MV-4-11 (cell line): Measurements from ENCODE around the gene KRT83.
A peak's percentile ranks its signal among the peaks of the same experiment; 100 is the strongest.
"Not testable (repeated sequence)": the region's sequence is repeated elsewhere in the genome, so short reads cannot be mapped to it uniquely, and the experiment has no call there.

Experiments
- DNase-seq: peaks from one replicate; lab custom pipeline; 2025; lab: John Stamatoyannopoulos, UW

KRT83 gene

DNA sequence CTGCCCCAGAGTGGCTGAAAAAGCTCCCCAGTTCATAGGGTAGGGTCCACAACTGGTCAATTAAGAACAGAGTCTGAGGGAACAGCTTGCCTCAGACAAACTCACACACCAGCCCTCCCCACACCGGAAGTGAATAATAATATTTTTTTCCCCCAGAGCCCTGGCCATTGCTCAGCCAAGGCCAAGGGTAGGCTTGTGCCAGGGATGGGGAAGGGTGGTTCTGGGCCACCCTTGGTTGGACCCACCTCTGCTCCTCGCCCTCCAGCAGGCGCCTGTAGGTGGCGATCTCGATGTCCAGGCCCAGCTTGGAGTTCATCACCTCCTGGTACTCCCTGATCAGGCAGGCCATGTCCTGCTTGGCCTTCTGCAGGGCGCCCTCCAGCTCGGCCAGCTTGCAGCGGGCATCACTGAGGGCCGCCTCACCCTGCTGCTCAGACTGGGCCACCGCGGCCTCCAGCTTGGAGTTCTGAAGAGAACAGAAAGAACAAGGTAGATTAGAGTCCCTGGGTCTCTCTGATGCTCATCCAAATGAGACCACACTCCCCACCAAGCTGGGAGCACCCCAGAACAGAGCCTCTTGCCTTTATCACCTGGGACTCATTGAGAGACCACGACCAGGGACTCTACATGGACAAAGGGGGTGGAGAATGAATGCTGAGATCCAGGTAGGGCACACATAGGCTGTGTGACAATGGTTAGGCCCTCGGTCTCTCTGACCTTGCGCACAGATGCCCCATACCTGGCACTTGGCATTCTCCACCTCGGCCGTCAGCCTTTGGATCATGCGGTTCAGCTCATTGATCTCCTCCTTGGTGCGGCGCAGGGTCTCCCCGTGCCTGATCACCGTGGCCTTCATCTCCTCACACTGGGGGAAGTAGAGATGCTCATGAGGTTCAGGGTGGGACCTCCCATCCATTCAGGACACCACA is 34.1 kb downstream of the KRT83 start:
- DNase-seq: not testable (repeated sequence)

DNA sequence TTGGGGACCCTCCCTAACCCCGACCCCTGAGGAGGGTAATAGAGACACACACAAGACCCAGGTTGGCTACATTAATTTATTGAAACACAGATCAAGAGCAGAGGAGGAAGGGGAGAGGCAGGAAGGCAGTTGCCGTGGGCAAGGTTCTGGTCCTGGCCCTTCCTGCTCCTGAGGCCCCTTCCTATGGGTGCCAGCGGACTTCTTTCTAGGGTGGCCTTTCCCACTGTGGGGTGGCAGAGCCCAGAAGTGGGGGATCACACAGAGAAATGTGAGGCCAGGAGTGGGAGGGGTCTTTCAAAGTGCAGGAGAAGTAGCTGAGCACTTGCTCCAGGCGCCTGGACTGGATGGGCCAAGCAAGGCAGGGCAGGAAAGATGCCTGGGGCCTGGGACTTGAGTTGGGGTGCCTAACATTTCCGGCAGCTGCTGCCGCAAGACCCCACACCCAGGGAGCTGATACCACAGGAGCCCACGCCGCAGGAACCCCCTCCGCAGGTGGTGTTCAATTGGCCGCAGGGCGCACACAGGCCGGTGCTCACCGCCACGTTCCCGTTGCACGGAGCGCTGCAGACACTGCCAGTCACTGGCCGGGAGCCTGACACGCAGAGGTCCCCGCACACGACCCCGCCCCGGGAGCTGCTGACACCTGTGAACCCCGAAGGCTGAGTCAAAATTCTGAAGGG is 35.2 kb downstream of the KRT83 start:
- no peak for DNase-seq

DNA sequence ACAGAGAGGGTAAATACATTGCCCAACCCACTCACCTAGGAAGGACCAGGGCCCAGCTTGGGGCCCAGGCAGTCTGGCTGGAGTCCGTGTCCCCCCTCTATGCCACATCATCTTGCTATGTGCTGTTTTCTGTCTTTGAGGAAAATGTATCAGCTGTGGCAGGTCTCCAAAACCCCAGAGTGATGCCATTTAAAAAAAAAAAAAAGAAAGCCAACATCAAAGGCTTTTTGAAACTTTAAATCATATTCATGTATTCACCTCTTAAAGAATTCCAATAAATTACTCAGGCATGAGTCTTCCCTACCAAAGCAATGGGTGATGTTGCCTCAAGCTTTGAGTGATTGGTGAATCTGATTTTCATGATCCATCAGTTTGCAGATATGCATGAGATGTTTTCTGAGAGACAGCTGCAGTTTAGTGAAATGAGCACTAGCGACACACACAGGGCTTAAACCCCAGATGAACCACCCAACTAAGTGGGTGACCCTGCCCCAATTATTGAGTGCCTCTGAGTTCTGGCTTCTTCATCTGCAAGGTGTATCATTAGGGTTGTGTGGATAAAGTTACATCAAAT is 35.9 kb downstream of the KRT83 start:
- DNase-seq: no peak

DNA sequence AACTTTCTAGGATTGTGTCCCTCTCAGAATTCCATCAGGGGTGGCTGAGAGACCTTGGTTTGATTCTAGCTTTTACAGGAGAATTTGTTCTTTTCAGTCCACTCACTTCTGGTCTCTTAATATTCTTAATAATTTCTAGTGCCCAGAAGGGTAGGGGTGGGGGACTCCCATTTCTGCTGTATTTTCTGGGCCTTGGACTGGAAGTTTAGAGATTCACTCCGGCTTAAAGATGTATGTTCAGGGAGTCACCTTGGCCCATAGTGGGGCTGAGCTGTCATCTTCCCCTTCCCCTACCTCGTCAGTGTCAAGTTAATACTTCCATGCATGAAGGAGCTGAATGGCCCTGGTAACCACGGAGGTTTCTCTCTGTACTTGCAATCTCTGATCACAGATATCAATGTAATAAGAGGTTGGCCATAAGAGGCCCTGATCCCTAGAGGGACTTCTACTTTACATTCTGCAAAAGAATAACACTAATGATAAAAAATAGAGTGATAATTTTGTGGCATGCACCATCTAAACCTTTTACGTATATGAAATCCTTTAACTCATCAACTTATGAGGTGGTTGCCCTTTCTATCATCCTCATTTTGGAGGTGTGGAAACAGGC is 36.5 kb downstream of the KRT83 start:
- no peak for DNase-seq

DNA sequence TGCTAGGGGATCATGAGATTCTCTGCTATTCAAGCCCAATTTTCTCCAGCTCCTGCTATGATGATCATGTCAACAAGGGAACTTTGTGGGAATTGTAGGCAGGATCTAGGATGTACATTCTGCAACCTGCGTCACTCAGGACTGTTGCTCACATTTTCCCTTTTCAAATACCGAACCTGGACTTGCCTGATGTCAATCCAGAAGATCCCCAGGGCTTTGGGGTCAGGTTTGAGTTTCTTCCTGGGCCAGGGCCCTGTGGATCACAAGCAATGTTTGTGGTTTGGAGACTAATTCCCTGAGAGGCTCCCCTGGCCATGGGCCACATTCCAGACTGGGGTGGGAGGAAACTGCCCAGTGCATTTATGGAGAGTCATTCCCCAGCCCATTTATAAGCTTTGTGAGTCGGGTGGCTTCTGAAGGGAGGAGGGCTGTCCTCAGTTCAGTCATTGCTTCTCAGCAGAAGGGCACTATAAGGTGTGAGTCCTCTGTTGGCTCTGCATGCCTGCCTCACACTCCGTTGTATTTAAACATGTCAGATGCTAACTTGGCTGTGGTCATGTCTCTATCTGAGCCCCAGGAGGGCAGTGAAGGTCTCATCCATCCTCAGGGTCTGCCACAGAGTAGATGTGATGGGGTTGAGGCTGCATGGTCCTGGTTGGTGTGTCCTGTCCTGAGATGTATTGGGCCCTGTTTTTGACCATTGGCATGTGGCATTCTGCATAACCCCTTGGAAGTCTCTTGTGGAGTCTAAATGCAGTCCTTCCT is 40.2 kb downstream of the KRT83 start:
- no peak for DNase-seq

DNA sequence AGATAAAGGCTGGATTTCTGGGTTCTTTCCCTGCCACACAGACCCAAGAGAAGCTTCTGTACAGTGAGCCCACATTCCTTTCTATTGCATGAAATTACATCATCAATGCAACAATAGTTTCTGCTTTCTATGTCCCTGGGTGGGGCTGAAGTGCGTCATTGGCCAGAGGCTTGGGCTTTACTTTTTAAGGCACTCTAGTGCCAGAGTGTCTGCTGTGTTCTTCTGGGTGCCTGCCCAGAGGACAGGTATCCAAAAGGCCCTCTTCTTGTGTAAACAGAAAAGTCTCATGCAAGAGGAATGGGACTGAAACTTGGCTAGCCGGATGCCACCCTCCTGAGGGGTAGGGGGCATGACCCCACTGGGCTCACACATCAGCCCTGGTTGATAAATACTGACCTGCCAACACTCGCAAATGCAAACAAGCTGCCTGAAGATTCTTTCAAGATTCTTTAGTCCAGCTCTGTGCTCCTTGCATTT is 40.8 kb downstream of the KRT83 start:
- DNase-seq: peak; percentile 69

DNA sequence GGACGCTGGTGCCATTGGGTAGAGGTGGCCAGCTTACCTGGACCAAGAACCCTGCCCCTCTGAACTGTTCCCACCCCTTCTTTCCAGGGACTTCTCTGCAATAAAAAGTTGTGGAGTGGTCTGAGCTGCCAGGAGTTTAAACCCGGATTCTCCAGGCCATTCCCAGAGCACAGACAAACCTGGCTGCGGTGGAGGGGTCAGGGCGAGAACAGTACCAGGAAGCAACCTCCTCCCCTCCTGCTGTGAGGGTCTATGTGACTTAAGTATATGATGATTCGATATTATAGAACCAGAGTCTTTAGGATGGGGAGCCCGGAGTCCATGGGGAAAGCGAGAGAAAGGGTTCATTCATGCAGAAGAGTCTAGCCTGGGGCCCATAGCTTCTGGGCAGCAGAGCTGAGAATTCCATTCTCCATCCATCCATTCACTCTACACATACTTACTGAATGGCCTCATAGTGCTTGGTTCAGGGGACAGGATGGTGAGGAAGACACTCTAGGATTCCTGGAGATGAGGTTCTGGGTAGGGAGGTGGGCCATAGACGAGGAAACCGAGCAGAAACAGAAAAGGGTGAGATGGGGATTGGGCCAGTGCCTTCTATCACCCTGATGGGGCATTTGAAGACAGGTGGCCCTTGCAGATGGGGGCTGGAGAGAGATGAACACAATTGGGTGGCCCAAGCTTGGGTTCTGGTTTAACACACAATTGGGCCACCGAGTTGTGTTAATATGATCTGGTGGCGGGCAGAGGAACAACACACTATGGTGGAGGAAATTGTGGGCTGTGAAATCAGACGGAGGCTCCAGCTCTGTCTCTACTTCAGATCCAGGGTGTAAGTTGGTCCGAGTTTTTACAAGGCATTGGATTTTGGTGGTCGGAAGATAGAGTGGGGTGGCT is 41.5 kb downstream of the KRT83 start:
- DNase-seq: no peak

DNA sequence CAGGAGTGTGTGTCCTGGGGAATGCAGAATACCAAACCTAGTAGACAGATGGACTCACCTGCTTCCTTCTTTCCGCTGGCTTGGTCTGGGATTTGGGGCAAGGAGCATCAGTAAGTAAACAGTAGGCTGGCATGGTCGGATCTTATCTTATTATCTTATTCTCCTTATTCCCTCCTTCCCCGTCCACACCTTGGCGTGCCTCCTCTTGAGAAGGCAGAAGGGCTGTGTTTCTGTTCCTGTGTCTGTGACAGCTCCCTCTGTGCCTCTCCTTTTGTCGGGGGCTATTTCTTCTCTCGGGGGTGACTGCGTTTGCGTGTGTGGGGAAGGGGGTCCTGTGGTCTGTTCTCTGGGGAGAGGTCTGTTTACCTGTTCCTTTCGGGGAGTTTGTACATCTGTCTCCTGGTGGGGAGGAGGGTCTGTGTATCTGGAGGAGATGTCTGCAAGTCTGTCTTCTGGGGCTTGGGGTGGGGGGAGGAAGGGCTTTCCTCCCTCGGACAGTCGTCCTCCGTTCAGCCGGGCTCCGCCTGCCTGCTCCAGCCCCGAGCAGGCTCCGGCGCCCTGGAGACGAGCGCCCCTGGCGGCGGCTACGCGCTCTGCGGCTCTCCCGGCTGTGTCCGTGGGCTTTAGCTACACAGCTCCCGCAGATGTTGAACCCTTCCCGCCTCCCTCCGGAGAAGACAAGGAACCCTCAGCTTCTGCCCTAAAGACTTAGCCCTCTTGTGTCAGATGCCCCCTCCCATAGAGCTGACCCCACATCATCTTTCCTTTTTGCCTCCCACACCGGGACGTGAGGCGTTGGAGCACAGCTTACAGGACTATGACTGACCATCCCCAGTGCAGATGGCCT is 42.4 kb downstream of the KRT83 start:
- DNase-seq: peak; percentile 14

DNA sequence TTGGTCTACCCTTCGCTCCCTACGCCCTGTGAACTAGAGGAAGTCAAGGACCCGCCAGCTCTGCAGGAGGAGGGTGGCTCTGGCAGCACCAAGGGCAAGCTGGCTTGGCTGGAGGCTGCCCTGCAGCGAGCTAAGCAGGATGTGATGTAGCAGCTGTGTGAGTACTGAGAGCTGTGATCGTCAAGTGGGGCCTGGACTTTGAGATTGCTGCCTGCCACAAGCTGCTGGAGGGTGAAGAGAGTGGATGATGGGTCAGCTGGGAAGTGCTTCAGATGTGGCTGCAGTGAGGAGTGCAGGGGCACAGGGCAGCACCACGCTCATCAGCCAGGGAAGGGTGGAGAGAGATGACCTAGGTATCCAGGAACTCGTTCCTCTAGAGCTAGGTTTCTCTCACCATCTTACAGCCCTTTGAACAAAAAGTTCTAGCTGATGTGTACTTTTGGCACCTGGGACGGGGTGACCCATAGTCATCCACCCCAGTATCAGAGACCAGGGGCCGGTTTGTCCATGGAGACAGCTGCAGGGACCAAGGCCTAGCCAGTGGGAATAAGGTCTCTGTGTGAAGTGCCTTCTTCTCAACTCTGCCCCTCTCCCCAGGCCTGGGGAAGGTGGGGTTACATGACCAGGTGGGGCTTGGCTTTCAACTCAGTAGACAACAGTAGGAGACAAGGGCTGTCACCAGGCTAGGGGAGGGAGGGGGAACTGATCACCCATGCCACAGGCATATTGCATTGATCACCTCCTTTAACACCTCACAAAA is 43.5 kb downstream of the KRT83 start:
- no peak for DNase-seq

DNA sequence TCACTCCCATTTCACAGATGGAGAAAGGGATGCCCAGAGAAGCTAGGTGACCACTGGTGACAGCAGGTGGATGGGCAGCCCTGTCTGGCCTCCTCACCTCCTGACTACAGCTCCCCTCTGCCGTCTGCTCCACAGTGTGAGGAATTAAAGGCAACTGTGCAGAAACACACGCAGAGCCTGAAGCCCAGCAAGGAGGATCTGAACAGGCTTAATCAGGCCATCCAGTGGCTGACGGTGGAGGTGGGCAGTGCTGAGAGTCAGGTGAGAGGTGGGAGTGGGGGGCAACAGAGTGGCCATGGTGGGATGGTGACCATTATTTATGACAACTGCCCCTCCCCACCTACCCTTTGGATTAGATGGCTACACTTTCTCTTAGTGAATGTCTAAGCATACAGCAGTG is 45.5 kb downstream of the KRT83 start:
- DNase-seq: no peak

DNA sequence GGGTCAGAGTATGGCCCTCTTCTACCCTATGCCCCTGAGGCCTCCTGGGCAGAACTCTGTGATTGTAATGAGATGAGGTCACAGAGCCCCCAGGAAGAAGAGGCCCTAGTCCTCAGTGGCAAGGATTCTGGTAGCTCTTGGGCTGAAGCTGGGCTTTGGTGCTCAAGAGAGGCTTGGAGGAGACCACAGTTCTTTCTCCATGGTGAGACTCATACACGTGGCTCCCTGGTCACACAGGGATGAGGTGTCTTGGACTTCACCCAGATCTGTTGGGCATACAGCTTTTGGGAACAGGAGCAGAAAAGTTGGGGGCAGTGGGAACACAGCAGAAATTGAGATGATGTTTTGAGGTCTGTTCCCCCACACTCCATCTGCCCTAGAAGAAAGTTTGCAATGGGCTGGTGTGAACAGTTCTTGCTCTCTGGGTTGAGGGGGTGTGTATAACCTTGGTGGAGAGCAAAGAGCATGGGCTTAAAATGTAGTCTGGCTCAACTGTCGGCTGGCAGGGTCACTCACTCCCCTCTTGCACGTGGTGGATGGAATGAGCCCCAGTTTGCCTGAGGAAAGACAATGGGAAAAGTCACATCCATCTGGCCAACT is 46.6 kb downstream of the KRT83 start, which contains the start of gene KRT86:
TSS of gene KRT86 (plus strand) at position 125 of the 600 bp plus-strand sequence. CDS start 27,272 bp downstream, outside the sequence.
- DNase-seq: no peak

DNA sequence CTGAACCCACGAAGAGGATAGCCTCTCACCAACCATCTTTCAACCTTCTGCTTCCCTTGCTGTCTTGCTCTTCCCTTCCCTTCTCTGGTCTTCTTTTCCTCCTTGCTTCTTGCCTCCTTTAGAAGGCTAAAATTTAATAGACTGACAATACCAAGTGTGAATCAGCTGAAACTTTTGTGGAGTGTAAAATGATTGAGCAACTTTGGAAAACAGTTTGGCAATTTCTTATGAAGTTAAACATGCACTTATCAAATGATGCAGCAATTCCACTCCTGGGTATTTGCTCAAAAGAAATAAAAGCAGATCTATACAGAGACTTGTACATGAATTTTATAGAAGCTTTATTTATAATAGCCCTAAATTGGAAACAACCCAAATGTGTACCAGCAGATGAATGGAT is 50.0 kb downstream of the KRT83 start:
- no peak for DNase-seq

DNA sequence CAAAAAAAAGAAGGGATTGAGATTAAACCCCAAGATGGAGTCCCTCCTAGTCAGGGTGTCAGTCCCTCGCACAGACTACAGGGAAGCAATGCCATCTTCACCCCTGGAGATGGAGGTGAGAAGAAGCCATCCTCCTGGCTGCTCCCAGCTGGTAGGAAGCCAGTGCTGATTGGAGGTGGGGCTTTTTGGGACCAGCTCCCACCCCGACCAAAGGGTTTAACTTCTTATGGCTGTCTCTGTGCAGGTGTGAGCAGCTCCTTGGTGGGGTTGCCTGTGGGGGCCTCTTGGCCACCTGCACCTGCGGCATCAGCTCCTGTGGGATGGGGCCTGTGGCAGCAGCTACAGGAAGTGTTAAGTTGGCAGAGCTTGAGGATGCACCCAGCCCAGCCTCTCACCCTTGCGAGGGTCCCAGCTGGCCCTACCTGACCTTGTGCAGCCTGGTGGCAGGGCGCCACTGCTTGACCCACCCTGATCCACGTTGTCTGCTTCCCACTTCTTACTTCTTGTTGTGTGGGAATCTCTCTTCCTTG is 50.6 kb downstream of the KRT83 start:
- DNase-seq: no peak

DNA sequence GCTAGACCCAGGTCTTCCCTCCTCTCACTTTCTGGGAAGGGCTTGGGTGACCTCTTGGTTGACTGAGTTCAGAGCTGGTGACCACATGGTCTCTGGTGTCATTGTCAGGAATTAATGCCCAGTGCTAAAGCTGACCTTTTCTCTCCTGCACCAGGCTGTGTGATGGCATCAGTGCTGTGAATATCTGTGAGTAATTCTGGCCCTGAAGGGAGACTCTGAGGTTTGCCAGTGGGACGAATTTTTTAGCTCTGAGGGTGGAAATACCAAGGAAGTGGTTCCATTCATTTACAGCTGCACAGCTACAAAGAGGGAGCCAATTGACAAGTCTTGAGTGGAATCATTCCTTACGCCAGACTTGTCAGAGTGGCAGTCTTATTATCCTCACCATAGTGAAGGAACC is 53.0 kb downstream of the KRT83 start:
- no peak for DNase-seq

DNA sequence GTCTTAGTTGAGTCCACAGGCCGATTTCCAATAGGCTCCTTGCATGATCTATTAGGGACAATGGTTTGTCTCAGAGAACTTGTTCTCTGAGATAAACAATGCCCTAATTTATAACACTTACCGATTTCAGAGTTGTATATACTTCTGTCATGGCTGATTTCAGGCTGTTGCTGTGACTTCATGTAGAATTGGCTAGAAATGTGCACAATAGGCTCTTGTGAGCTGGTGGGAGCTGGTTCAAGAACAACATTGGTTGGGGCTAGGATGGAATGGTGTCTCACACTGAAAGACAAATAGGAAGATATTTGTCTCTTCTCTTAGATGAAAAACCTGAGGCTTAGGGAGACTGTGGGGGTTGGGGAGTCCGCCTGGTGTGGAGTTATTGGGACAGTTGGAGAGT is 53.5 kb downstream of the KRT83 start:
- DNase-seq: no peak

DNA sequence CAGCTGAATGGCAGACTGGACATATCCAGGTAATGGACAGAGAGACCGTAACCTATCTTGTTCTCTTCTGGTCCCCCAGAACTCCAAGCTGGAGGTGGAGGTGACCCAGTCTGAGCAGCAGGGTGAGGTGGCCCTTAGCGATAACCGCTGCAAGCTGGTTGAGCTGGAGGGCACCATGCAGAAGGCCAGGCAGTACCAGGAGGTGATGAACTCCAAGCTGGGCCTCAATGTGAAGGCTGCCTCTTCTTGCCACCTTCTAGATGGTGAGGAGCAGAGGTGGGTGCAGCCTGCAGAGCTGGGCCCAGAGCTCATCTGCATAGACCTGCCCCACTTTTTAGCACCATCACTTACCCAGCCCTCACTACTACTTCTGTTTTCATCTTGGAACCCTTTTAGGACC is 53.9 kb downstream of the KRT83 start:
- no peak for DNase-seq

DNA sequence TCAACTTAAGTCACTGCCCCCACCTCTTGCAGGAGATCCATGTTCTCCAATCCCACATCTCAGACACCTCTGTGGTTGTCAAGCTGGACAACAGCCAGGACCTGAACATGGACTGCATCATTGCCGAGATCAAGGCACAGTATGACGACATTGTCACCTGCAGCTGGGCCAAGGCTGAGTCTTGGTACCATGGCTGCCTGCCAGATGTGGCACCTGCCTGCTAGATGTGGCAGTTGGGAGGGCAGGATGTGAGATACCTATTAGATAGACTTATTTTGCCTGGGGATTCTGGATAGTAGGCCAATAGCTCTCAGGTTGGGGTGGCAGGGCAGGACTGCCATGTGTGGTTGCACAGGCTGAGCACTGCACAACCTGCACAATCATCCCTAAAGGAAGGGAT is 54.7 kb downstream of the KRT83 start:
- DNase-seq: no peak

DNA sequence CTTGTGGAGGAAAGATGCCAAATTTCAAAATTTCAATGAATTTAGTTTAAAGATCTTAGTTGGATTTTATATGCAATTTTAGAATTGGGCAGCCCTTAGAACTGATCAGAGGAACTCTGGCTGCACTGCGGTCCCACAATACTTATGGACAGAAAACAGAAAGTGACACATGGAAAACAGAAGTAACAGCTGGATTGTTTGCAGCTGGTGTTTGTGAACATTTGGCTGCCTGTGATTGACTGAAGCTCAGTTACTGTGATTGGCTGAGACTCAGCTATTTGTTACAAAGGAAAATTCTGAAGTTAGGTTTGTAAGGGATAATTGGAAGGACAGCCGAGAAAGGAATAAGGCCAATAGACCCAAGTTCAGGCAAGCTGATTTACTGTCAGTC is 56.8 kb downstream of the KRT83 start:
- DNase-seq: peak; percentile 11
